MCF 10A (cell line): Measurements from ENCODE around the gene CUBN. TPM values are rescaled to one million over a fixed set of nuclear protein-coding genes. Genes with fewer than 3 reads are reported as not detected.

ENCODE experiments used
- BruUV-seq: library from RNA; stranded (reverse); fragments of 400-500 nt; replicated peaks from 2 replicates; lab custom pipeline; 2021; lab: Mats Ljungman, UMichigan
- CTCF ChIA-PET: fragments of 300-600 bp; sonication (Branson Sonifier 250); formaldehyde crosslinking; extraction: SDS; loops from one replicate; lab custom pipeline; 2021; ENCODE audit warnings: antibody characterized with exemption, inconsistent platforms; lab: Yijun Ruan, JAX
- POLR2A ChIA-PET: fragments of 300-600, 350-650 bp; sonication (Branson Sonifier 250); formaldehyde crosslinking; extraction: SDS; loops from one replicate; lab custom pipeline; 2020; ENCODE audit warnings: antibody characterized with exemption, inconsistent platforms; lab: Yijun Ruan, JAX
- DNase-seq: peaks from one replicate; pipeline ENCODE4 v3.0.0-alpha.2; 2018; ENCODE audit not compliant: unreplicated experiment
- H3K27ac Mint-ChIP-seq: one replicate; pipeline ENCODE4 v1.8.0; 2022; ENCODE audit warnings: mild to moderate bottlenecking, low read depth, mixed read lengths; ENCODE audit not compliant: unreplicated experiment
- H3K27me3 Mint-ChIP-seq: one replicate; pipeline ENCODE4 v1.8.0; 2022; ENCODE audit warnings: mixed read lengths; ENCODE audit not compliant: insufficient read depth, unreplicated experiment
- H3K36me3 Mint-ChIP-seq: one replicate; pipeline ENCODE4 v1.8.0; 2022; ENCODE audit warnings: mild to moderate bottlenecking, moderate library complexity, mixed read lengths; ENCODE audit not compliant: insufficient read depth, unreplicated experiment
- H3K4me1 Mint-ChIP-seq: one replicate; pipeline ENCODE4 v1.8.0; 2022; ENCODE audit warnings: mixed read lengths; ENCODE audit not compliant: insufficient read depth, unreplicated experiment
- H3K4me3 Mint-ChIP-seq: one replicate; pipeline ENCODE4 v1.8.0; 2022; ENCODE audit warnings: mild to moderate bottlenecking, moderate library complexity, mixed read lengths; ENCODE audit not compliant: unreplicated experiment
- H3K9me3 Mint-ChIP-seq: one replicate; pipeline ENCODE4 v1.8.0; 2022; ENCODE audit warnings: mixed read lengths; ENCODE audit not compliant: unreplicated experiment
- intact Hi-C: fragments of 100-400 bp; cut with micrococcal nuclease; formaldehyde crosslinking; loops from 2 replicates; pipeline ENCODE4 v1.14.1; 2022
- total RNA-seq: library from RNA; stranded (reverse); gene quantifications from 2 replicates; pipeline ENCODE4 v1.2.3, GENCODE V29; 2022
- TF ChIP-seq, protein P1 (sequence below): fragments of 200-600 bp; IDR thresholded peaks from one replicate; pipeline ENCODE4 v1.8.0; 2022; ENCODE audit warnings: antibody characterized with exemption, mild to moderate bottlenecking; ENCODE audit not compliant: unreplicated experiment

Gene CUBN
- total RNA-seq, 1 experiment from 2014 or later, result 1.3 TPM

DNA sequence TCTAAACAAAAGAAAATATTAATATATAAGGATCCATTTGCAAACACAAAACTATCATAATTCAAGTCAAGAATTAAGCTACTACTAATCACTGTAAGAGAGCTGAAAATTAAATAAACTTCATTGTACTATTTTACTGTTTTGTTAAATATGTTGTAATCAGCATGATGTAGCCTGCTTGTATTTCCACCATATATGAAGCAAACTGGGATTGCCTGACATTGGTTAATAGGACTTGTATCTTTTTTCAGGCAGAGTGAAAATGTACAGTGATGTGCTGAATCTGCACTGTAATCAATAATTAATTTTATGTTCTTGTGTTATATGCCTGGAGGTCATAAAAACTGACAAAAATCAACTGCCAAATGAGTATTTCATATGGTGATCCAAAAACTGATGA lies 46.5 kb upstream of the CUBN start:
- ChIA-PET POLR2A (no interaction called here), CTCF (no interaction called here)
- Mint-ChIP-seq H3K4me1 (peaks cover 6% of the 10 kb centered on the region), H3K27me3 (no peaks in the 10 kb centered on the region), H3K9me3 (no peaks in the 10 kb centered on the region), H3K36me3 (peaks cover 7% of the 10 kb centered on the region), H3K4me3 (no peak overlapping the region), H3K27ac (no peak overlapping the region)
- intact Hi-C loops, result no loop called here
- no TSS peak for BruUV-seq
- TF ChIP-seq, protein P1, sequence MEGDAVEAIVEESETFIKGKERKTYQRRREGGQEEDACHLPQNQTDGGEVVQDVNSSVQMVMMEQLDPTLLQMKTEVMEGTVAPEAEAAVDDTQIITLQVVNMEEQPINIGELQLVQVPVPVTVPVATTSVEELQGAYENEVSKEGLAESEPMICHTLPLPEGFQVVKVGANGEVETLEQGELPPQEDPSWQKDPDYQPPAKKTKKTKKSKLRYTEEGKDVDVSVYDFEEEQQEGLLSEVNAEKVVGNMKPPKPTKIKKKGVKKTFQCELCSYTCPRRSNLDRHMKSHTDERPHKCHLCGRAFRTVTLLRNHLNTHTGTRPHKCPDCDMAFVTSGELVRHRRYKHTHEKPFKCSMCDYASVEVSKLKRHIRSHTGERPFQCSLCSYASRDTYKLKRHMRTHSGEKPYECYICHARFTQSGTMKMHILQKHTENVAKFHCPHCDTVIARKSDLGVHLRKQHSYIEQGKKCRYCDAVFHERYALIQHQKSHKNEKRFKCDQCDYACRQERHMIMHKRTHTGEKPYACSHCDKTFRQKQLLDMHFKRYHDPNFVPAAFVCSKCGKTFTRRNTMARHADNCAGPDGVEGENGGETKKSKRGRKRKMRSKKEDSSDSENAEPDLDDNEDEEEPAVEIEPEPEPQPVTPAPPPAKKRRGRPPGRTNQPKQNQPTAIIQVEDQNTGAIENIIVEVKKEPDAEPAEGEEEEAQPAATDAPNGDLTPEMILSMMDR, result no peak
- no peak for DNase-seq

DNA sequence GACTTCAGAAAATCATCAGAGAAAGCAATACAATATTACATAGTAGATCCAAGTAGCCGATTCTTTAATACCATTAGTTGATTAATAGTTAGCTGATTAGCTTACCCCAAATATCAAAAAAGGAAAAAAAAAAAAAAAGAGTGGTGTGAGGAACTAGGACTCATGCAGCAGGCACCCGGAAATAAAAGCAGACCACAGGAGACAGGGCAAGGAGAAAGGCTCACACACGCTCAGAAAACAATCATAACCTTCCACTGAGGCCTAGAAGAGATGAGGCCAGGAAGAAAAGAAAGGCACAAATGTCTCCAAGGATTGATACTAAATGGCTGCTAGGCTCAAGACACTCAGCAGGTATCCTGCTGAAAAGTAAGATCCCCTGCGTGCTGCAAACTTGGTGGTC lies 45.9 kb upstream of the CUBN start:
- intact Hi-C loops, result no loop called here

DNA sequence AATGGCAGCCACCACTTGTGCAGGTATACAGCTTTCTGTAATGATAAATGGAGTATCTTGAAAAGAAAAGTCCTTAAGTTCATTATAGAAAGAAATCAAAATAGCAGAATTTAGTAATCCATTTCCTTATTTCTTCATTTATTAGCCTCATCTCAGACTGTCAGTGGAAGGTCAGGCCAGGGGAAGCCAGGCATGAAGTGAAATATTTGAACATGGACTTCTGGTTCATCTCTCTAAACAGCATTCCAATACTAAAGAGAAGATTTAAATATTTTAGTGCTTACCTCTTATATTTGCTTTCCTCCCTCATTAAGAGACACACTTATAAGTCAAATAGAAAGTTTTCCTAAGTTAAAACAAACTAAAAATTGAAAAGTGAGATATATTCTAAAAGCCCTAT lies 45.0 kb upstream of the CUBN start:
- Mint-ChIP-seq H3K27me3 (no peaks in the 10 kb centered on the region), H3K27ac (no peak overlapping the region), H3K4me1 (peaks cover 6% of the 10 kb centered on the region), H3K9me3 (no peaks in the 10 kb centered on the region), H3K36me3 (peaks cover 3% of the 10 kb centered on the region), H3K4me3 (no peak overlapping the region)
- ChIA-PET POLR2A (interaction anchor here (1.1 kb wide), 1 partner anchor 112 kb away, joined by 3 read pairs; no protein-coding TSS in a partner anchor), CTCF (interaction anchor here (0.6 to 1.0 kb wide), 3 partner anchors 8 to 346 kb away, joined by 3 read pairs; no protein-coding TSS in a partner anchor)
- TF ChIP-seq, protein P1, result no peak
- no TSS peak for BruUV-seq
- intact Hi-C loops, result no loop called here
- DNase-seq, result no peak

More for the DNA sequence above, 45.9 kb upstream of the CUBN start:
- Mint-ChIP-seq H3K4me1 (peaks cover 6% of the 10 kb centered on the region), H3K27ac (no peak overlapping the region), H3K4me3 (no peak overlapping the region), H3K27me3 (no peaks in the 10 kb centered on the region), H3K36me3 (peaks cover 7% of the 10 kb centered on the region), H3K9me3 (no peaks in the 10 kb centered on the region)
- TF ChIP-seq, protein P1, result no peak
- no peak for DNase-seq
- no TSS peak for BruUV-seq
- POLR2A ChIA-PET, result interaction anchor here (1.1 kb wide), 1 partner anchor 113 kb away, joined by 3 read pairs; no protein-coding TSS in a partner anchor
- CTCF ChIA-PET, result interaction anchor here (0.5 to 1.0 kb wide), 3 partner anchors 9 to 1998 kb away, joined by 3 read pairs; no protein-coding TSS in a partner anchor

DNA sequence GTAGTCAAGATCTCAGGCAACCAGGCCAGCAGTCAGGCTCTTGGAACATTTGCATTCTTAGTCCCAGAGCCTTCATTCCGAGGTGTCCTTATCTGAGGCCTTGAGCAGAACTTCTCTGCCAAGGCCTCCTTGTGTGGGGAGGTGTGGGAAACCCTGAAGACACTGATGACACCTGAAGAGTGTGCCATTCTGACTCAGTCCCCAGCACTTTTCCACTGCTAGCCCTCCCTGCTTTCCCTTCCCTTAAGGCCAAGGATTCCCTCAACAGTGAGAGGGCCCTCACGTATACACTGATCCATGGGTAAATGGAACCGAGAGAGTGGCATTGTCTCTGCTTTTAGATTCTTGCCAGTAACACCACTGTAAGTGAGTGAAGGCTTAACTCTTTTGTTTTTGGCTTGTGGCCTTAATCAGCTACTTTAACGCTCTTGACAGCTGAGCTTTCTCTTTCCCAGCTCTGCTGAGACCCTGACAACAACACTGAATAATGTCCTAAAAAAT lies 41.6 kb upstream of the CUBN start:
- DNase-seq, result no peak
- BruUV-seq, result no TSS peak
- no peak overlapping the region for H3K27ac Mint-ChIP-seq
- no peaks in the 10 kb centered on the region for H3K9me3 Mint-ChIP-seq
- CTCF ChIA-PET, result interaction anchor here (0.7 to 0.9 kb wide), 2 partner anchors 152 to 1312 kb away, joined by 3 to 4 read pairs; no protein-coding TSS in a partner anchor
- TF ChIP-seq, protein P1, result no peak
- POLR2A ChIA-PET, result no interaction called here
- H3K36me3 Mint-ChIP-seq, result no peaks in the 10 kb centered on the region
- intact Hi-C loops, result no loop called here
- H3K4me3 Mint-ChIP-seq, result no peak overlapping the region
- no peaks in the 10 kb centered on the region for H3K27me3 Mint-ChIP-seq
- no peaks in the 10 kb centered on the region for H3K4me1 Mint-ChIP-seq
